DOHH2 (cell line): Measurements from ENCODE around the gene DAP.

ENCODE experiments used
- EZH2phosphoT487 ChIP-seq: fragments of 200-600 bp; sonication (generic); IDR thresholded peaks from 2 replicates; pipeline ENCODE4 v1.6.1; 2017; ENCODE audit warnings: borderline replicate concordance, mild to moderate bottlenecking, antibody characterized with exemption, low read length, moderate library complexity, mixed read lengths
- TF ChIP-seq, protein P1 (sequence below): fragments of 200-600 bp; sonication (generic); IDR thresholded peaks from one replicate; pipeline ENCODE4 v1.5.1; 2014; ENCODE audit warnings: antibody characterized with exemption, mild to moderate bottlenecking, low read depth, low read length; ENCODE audit not compliant: poor library complexity, severe bottlenecking

DNA sequence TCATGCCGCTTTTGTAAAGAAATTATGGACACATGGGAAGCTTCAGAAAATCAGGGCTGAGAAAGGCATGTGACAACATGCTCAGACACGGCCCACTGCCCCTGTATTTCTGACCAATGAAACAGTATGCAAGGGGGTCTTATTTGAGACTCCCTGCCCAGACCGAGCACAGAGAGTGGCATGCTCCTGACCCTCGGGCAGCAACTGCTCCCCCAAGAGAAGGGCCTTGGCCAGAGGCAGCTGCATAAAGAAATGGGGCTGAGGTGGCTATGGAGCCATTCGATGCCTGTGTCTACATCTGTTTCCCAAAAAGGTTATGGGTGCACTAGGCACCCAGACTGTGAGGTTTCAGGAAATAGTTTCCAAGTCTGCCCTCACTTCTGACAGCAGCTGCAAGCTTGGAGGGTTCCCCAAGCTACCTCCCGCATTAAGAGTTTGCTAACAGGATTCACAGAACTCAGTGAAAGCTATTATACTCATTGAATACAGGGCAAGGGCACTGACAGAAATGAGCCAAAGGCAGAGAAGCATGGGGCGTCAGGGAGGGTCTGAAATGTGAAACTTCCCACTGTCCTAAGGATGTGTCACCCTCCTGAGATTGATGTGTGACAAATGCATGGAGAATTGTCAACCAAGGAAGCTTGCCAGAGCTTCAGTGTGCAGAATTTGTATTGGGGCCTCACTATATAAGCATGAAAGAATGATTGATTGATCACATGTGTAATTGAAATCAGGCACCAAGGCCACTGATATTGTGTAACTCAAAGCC lies 94.3 kb downstream of the DAP start:
- TF ChIP-seq, protein P1, sequence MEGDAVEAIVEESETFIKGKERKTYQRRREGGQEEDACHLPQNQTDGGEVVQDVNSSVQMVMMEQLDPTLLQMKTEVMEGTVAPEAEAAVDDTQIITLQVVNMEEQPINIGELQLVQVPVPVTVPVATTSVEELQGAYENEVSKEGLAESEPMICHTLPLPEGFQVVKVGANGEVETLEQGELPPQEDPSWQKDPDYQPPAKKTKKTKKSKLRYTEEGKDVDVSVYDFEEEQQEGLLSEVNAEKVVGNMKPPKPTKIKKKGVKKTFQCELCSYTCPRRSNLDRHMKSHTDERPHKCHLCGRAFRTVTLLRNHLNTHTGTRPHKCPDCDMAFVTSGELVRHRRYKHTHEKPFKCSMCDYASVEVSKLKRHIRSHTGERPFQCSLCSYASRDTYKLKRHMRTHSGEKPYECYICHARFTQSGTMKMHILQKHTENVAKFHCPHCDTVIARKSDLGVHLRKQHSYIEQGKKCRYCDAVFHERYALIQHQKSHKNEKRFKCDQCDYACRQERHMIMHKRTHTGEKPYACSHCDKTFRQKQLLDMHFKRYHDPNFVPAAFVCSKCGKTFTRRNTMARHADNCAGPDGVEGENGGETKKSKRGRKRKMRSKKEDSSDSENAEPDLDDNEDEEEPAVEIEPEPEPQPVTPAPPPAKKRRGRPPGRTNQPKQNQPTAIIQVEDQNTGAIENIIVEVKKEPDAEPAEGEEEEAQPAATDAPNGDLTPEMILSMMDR = no peak
- no peak for TF ChIP-seq EZH2phosphoT487
